NCI-H226 (cell line): ENCODE measurements around the gene STT3A.

ENCODE experiments used
- DNase-seq: peaks from one replicate; pipeline ENCODE4 v3.0.0-alpha.2; 2015

The STT3A gene

DNA sequence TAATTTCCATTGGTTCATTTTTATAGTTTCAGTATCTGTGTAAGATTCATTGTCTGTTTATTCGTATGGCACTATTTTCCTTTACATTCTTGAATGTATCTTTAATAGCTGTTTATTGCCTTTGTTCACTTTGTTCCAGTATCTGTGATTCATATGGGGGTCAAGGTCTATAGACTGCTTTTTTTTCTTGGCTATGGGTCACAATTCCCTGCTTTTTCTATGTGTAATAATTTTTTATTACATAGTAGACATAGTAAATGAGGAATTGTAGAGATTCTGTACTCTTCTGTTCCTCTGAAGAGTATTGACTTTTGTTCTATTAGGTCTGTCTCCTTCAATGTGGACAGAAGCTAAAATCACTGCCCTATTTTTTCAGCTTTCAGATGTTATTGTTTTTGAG lies 77.5 kb downstream of the STT3A start:
- no peak for DNase-seq

DNA sequence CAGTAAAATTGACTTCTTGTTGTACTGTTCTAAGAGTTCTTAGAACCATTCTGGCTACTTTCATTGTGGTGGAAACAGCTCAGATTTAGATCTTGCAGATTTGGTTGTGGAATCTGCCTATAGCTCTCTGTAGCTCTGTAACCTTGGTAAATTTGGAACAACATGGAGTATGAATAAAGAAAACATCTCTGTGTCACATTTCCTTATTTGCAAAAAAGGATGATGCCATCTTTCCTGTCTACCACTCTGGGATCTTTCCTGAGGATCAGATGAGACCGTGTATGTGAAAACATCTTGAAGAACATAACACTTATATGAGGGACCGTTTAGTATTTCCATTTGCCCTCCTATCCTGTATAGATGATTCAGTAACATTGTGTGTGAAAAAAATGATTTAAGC lies 78.9 kb downstream of the STT3A start:
- no peak for DNase-seq
